GM12878 (cell line): ENCODE data around the gene LILRB4. TPM values are rescaled to one million over a fixed set of nuclear protein-coding genes. Genes with fewer than 3 reads are reported as not detected.

Source experiments
- BCLAF1 ChIP-seq: fragments of 450-650 bp; IDR thresholded peaks from 2 replicates; pipeline ENCODE4 v1.6.1; 2017; ENCODE audit warnings: antibody characterized with exemption, mild to moderate bottlenecking, moderate library complexity
- CREB1 ChIP-seq: IDR thresholded peaks from 2 replicates; pipeline ENCODE4 v1.6.1; 2012; ENCODE audit warnings: low read depth, mild to moderate bottlenecking, inconsistent platforms
- E4F1 ChIP-seq: fragments of 450-650 bp; IDR thresholded peaks from 2 replicates; pipeline ENCODE4 v1.6.1; 2018; ENCODE audit warnings: borderline replicate concordance, mild to moderate bottlenecking; ENCODE audit not compliant: partially characterized antibody
- EP300 ChIP-seq, 2 experiments: fragments of 150-350 bp in 1 of 2; IDR thresholded peaks; 2 replicates each; pipeline ENCODE4 v1.6.1; 2011 to 2012; ENCODE audit warnings: low read depth in 2 of 2, low read length in 2 of 2, borderline replicate concordance in 1 of 2, improper control_type of control experiment in 1 of 2, inconsistent platforms in 1 of 2; ENCODE audit not compliant: control insufficient read depth in 1 of 2
- EZH2 ChIP-seq: IDR thresholded peaks from 2 replicates; pipeline ENCODE4 v1.6.1; 2012; ENCODE audit warnings: low read depth, mild to moderate bottlenecking, control low read depth, inconsistent platforms, low read length, borderline replicate concordance; ENCODE audit not compliant: control insufficient read depth
- MEF2B ChIP-seq: fragments of 450-650 bp; IDR thresholded peaks from 2 replicates; pipeline ENCODE4 v1.6.1; 2018; ENCODE audit warnings: mild to moderate bottlenecking, moderate library complexity; ENCODE audit not compliant: partially characterized antibody, poor library complexity, severe bottlenecking
- NKRF ChIP-seq: fragments of 450-650 bp; conservative IDR thresholded peaks from 2 replicates; pipeline ENCODE4 v1.6.1; 2017; ENCODE audit warnings: mild to moderate bottlenecking, moderate library complexity
- PAX8 ChIP-seq: fragments of 450-650 bp; IDR thresholded peaks from 2 replicates; pipeline ENCODE4 v1.6.1; 2017; ENCODE audit warnings: mild to moderate bottlenecking, moderate library complexity
- POLR2AphosphoS5 ChIP-seq: IDR thresholded peaks from 2 replicates; pipeline ENCODE4 v1.6.1; 2011; ENCODE audit warnings: mild to moderate bottlenecking, low read length, inconsistent platforms
- RFX5 ChIP-seq: IDR thresholded peaks from 2 replicates; pipeline ENCODE4 v1.6.1; 2011; ENCODE audit warnings: low read depth, low read length, improper control_type of control experiment
- ZBED1 ChIP-seq: IDR thresholded peaks from 2 replicates; pipeline ENCODE4 v1.6.1; 2016; ENCODE audit warnings: borderline replicate concordance
- ZBTB40 ChIP-seq: fragments of 450-650 bp; IDR thresholded peaks from 2 replicates; pipeline ENCODE4 v1.6.1; 2016; ENCODE audit warnings: mild to moderate bottlenecking, moderate library complexity, borderline replicate concordance
- ZSCAN29 ChIP-seq: fragments of 450-650 bp; IDR thresholded peaks from 2 replicates; pipeline ENCODE4 v1.6.1; 2017; ENCODE audit warnings: mild to moderate bottlenecking, moderate library complexity
- polyA plus RNA-seq, 11 experiments: library from polyadenylated mRNA; depleted of rRNA in 4 of 11; unstranded in 6 of 11; stranded (reverse) in 5 of 11; fragments of >200 nt; fragmentation: Nextera tagmentation in 4 of 11; fragmentation: Illumina TruSeq in 1 of 11; extraction: Ambion mirVana in 4 of 11; extraction: Trizol in 1 of 11; gene quantifications; 1 replicate in 1 of 11; 2 replicates in 10 of 11; pipeline versions ENCODE4 v1.2.1 to v1.2.3, GENCODE V29; 2011 to 2016; ENCODE audit warnings: inconsistent platforms in 2 of 11, missing spikeins in 2 of 11, low read depth in 1 of 11
- total RNA-seq, 4 experiments: library from RNA; depleted of rRNA in 3 of 4; stranded (reverse); fragments of >200 nt in 3 of 4; fragmentation: Illumina TruSeq in 1 of 4; extraction: Trizol in 1 of 4; gene quantifications; 2 replicates each; pipeline versions ENCODE4 v1.2.1 to v1.2.3, GENCODE V29; 2013 to 2021

Gene LILRB4
- total and polyA plus RNA-seq, 10 of the 15 experiments (the other 5 are each of a cell fraction or from before 2014, with no cell fraction given): 2.0 to 39.8 (median 16.0) TPM

- peak; percentile 41 for TF ChIP-seq MEF2B
- TF ChIP-seq E4F1: no peak
- TF ChIP-seq RFX5: no peak
- no peak for TF ChIP-seq ZBED1
- TF ChIP-seq ZSCAN29: peak; percentile 95
- TF ChIP-seq EP300 (IDR thresholded peaks at IDR 0.05; ENCODE audit: borderline replicate concordance in 1 of 2, control insufficient read depth in 1 of 2, low read depth in 2 of 2, low read length in 2 of 2): peak in 1 of 2 experiments; percentile 8; a peak in 1 of 4 replicates
- no peak for TF ChIP-seq POLR2AphosphoS5
- TF ChIP-seq PAX8: no peak
- peak; percentile 55; the same call in 1 of the 2 replicates for TF ChIP-seq CREB1
- no peak for TF ChIP-seq EZH2
- TF ChIP-seq BCLAF1: no peak
- TF ChIP-seq ZBTB40: no peak
- TF ChIP-seq NKRF: no peak
These were observed 8.1 kb upstream of the LILRB4 start (continued) for GRCh38 chr19:54654447-54655321.
